CD14-positive monocyte (primary cell): ENCODE measurements around the gene RGS5. TPM values are rescaled to one million over a fixed set of nuclear protein-coding genes. Genes with fewer than 3 reads are reported as not detected.
"Not testable (repeated sequence)": the region's sequence is repeated elsewhere in the genome, so short reads cannot be mapped to it uniquely, and the experiment has no call there.

Experiments used
- DNase-seq, 3 donors: peaks; one replicate each; pipeline ENCODE4 v3.0.0-alpha.2; 2011 to 2022
- H2AFZ ChIP-seq: 2 replicates; pipeline ENCODE4 v1.6.0; 2012; ENCODE audit warnings: mild to moderate bottlenecking, low read depth, low read length, inconsistent platforms; ENCODE audit not compliant: insufficient read depth, poor library complexity, severe bottlenecking
- H3K27ac ChIP-seq, 2 donors: 1 replicate in 1 of 2; 2 replicates in 1 of 2; pipeline ENCODE4 v1.5.1; 2012 to 2013; ENCODE audit warnings: low read length in 2 of 2, control low read depth in 1 of 2, inconsistent platforms in 1 of 2, low read depth in 1 of 2, mild to moderate bottlenecking in 1 of 2
- H3K27me3 ChIP-seq, 2 donors: one replicate each; pipeline versions ENCODE4 v1.6.0 to v1.6.1; 2011 to 2013; ENCODE audit warnings: low read length in 2 of 2; ENCODE audit not compliant: control insufficient read depth in 2 of 2, insufficient read depth in 2 of 2
- H3K36me3 ChIP-seq, 2 donors: replicated peaks in 1 of 2; 1 replicate in 1 of 2; 2 replicates in 1 of 2; pipeline versions ENCODE4 v1.5.1 to v1.6.1; 2012 to 2013; ENCODE audit warnings: low read length in 2 of 2, control low read depth in 1 of 2, inconsistent platforms in 1 of 2, mild to moderate bottlenecking in 1 of 2; ENCODE audit not compliant: insufficient read depth in 2 of 2, control insufficient read depth in 1 of 2
- H3K4me1 ChIP-seq, 2 donors: 1 replicate in 1 of 2; 2 replicates in 1 of 2; pipeline versions ENCODE4 v1.5.1 to v1.6.1; 2012 to 2013; ENCODE audit warnings: low read length in 2 of 2, control low read depth in 1 of 2, inconsistent platforms in 1 of 2, mild to moderate bottlenecking in 1 of 2, moderate library complexity in 1 of 2; ENCODE audit not compliant: insufficient read depth in 2 of 2, control insufficient read depth in 1 of 2
- H3K4me2 ChIP-seq: replicated peaks from 2 replicates; pipeline ENCODE3; 2012; ENCODE audit warnings: low read length, moderate library complexity, mild to moderate bottlenecking; ENCODE audit not compliant: poor library complexity, severe bottlenecking; ENCODE audit errors: extremely low read depth
- H3K4me3 ChIP-seq, 3 experiments: fragments of 200-600 bp in 1 of 3; sonication (generic) in 1 of 3; replicated peaks in 1 of 3; 1 replicate in 2 of 3; 2 replicates in 1 of 3; pipeline ENCODE4 v1.5.1; 2011 to 2013; ENCODE audit warnings: low read length in 3 of 3, mild to moderate bottlenecking in 3 of 3, control low read depth in 2 of 3, low read depth in 2 of 3, inconsistent platforms in 1 of 3, moderate library complexity in 1 of 3
- H3K79me2 ChIP-seq: 2 replicates; pipeline ENCODE4 v1.6.0; 2012; ENCODE audit warnings: mild to moderate bottlenecking, control low read depth, inconsistent platforms, low read length, moderate library complexity; ENCODE audit not compliant: insufficient read depth
- H3K9ac ChIP-seq: 2 replicates; pipeline ENCODE4 v1.6.0; 2017; ENCODE audit warnings: low read length, mild to moderate bottlenecking; ENCODE audit not compliant: insufficient read depth, poor library complexity, severe bottlenecking
- H3K9me3 ChIP-seq, 2 donors: replicated peaks in 1 of 2; 1 replicate in 1 of 2; 2 replicates in 1 of 2; pipeline versions ENCODE4 v1.5.1 to v1.6.1; 2012 to 2013; ENCODE audit warnings: low read length in 2 of 2, control low read depth in 1 of 2; ENCODE audit not compliant: control insufficient read depth in 1 of 2, insufficient read depth in 1 of 2
- H4K20me1 ChIP-seq: 2 replicates; pipeline ENCODE4 v1.6.0; 2012; ENCODE audit warnings: mild to moderate bottlenecking, low read length, control low read depth, moderate library complexity; ENCODE audit not compliant: insufficient read depth
- H3K27ac Mint-ChIP-seq, 7 donors: one replicate each; pipeline ENCODE4 v1.8.0; 2020; ENCODE audit warnings: mild to moderate bottlenecking in 7 of 7, mixed read lengths in 7 of 7, moderate library complexity in 6 of 7, inconsistent platforms in 2 of 7
- H3K27me3 Mint-ChIP-seq, 3 donors: one replicate each; pipeline ENCODE4 v1.8.0; 2021 to 2022; ENCODE audit warnings: low read depth in 3 of 3, mild to moderate bottlenecking in 3 of 3, mixed read lengths in 3 of 3, moderate library complexity in 3 of 3, inconsistent platforms in 1 of 3
- H3K36me3 Mint-ChIP-seq, 2 donors: one replicate each; pipeline ENCODE4 v1.8.0; 2020; ENCODE audit warnings: mixed read lengths in 2 of 2, inconsistent platforms in 1 of 2, mild to moderate bottlenecking in 1 of 2
- H3K4me1 Mint-ChIP-seq: one replicate; pipeline ENCODE4 v1.8.0; 2020; ENCODE audit warnings: mild to moderate bottlenecking, mixed read lengths
- H3K4me3 Mint-ChIP-seq, 2 donors: one replicate each; pipeline ENCODE4 v1.8.0; 2020; ENCODE audit warnings: mild to moderate bottlenecking in 2 of 2, mixed read lengths in 2 of 2, moderate library complexity in 1 of 2
- H3K9me3 Mint-ChIP-seq, 7 donors: one replicate each; pipeline ENCODE4 v1.8.0; 2020 to 2022; ENCODE audit warnings: mixed read lengths in 7 of 7, mild to moderate bottlenecking in 6 of 7, moderate library complexity in 6 of 7, inconsistent platforms in 2 of 7
- CTCF ChIP-seq: fragments of 200-600 bp; IDR thresholded peaks from one replicate; pipeline ENCODE4 v1.8.0; 2022; ENCODE audit warnings: antibody characterized with exemption, mild to moderate bottlenecking
- WGBS: methylation state at CpG from one replicate; pipeline ENCODE4 v1.1.5; 2013; ENCODE audit warnings: missing lambda C conversion rate; ENCODE audit not compliant: insufficient coverage; 5-methylcytosine and 5-hydroxymethylcytosine counted together
- intact Hi-C, 2 donors: fragments of 100-400 bp; cut with micrococcal nuclease; formaldehyde crosslinking; loops; one replicate each; pipeline versions ENCODE4 v1.15.0 to v1.15.1; 2023
- polyA plus RNA-seq, 3 donors: library from polyadenylated mRNA; depleted of rRNA in 1 of 3; unstranded in 2 of 3; stranded (reverse) in 1 of 3; fragments of 300-500 nt in 2 of 3; fragments of >200 nt in 1 of 3; fragmentation: Illumina TruSeq in 2 of 3; gene quantifications; 1 replicate in 2 of 3; 2 replicates in 1 of 3; pipeline ENCODE4 v1.2.3, GENCODE V29; 2012 to 2021

Gene RGS5
- polyA plus RNA-seq, 3 donors, result 0.93 TPM; not detected in 2

GRCh38 chr1:163231385-163231784 is 28.7 kb upstream of the RGS5 start:
- Mint-ChIP-seq H3K27me3 (peaks cover 0 to 3% (median 2%) of the 10 kb centered on the region in 3 donors), H3K4me3 (no peak overlapping the region), H3K9me3 (peaks cover 0 to 6% (median 5%) of the 10 kb centered on the region in 7 donors), H3K4me1 (no peaks in the 10 kb centered on the region), H3K36me3 (no peaks in the 10 kb centered on the region), H3K27ac (no peak overlapping the region)
- WGBS, result 0% methylated on average over 1 of the region's 2 CpGs
- Histone ChIP-seq H3K27ac (no peak overlapping the region), H3K9ac (no peak overlapping the region), H3K79me2 (no peaks in the 10 kb centered on the region), H3K4me2 (no peak overlapping the region), H2AFZ (no peak overlapping the region), H4K20me1 (no peaks in the 10 kb centered on the region), H3K4me1 (no peaks in the 10 kb centered on the region), H3K9me3 (peaks cover 0 to 3% of the 10 kb centered on the region in 2 donors), H3K27me3 (no peaks in the 10 kb centered on the region), H3K36me3 (no peaks in the 10 kb centered on the region), H3K4me3 (no peak overlapping the region)
- intact Hi-C loops, result no loop called here
- DNase-seq, result no peak
- TF ChIP-seq CTCF, result no peak

- 79% methylated on average over 2 of the region's 3 CpGs for WGBS
- no peak for DNase-seq
- no peak for TF ChIP-seq CTCF
- H2AFZ ChIP-seq, result no peak overlapping the region
- H3K4me2 ChIP-seq, result no peak overlapping the region
- intact Hi-C loops, result no loop called here
- H3K79me2 ChIP-seq, result no peaks in the 10 kb centered on the region
- no peaks in the 10 kb centered on the region for H4K20me1 ChIP-seq
- no peaks in the 10 kb centered on the region for H3K4me1 Mint-ChIP-seq
- no peak overlapping the region for H3K27ac ChIP-seq
- no peak overlapping the region for H3K4me3 Mint-ChIP-seq
- H3K27me3 ChIP-seq, result no peaks in the 10 kb centered on the region
- H3K9ac ChIP-seq, result no peak overlapping the region
- no peaks in the 10 kb centered on the region for H3K36me3 ChIP-seq
- no peaks in the 10 kb centered on the region for H3K4me1 ChIP-seq
- peaks cover 0 to 9% (median 4%) of the 10 kb centered on the region in 7 donors for H3K9me3 Mint-ChIP-seq
- no peaks in the 10 kb centered on the region for H3K36me3 Mint-ChIP-seq
- peaks cover 0 to 6% of the 10 kb centered on the region in 2 donors for H3K9me3 ChIP-seq
- peaks cover 0 to 3% (median 2%) of the 10 kb centered on the region in 3 donors for H3K27me3 Mint-ChIP-seq
- H3K4me3 ChIP-seq, result no peak overlapping the region
- H3K27ac Mint-ChIP-seq, result no peak overlapping the region
These were observed 28.1 kb upstream of the RGS5 start for GRCh38 chr1:163230827-163231226.

GRCh38 chr1:163228271-163228670 is 25.6 kb upstream of the RGS5 start:
- H3K36me3 Mint-ChIP-seq, H3K27ac Mint-ChIP-seq: not testable (repeated sequence)
- WGBS, result no CpG with 5 or more reads among the region's 3 CpGs

More at GRCh38 chr1:163228271-163228670, 25.6 kb upstream of the RGS5 start:
- H3K4me3 Mint-ChIP-seq, H3K9me3 ChIP-seq, H3K79me2 ChIP-seq, DNase-seq, H2AFZ ChIP-seq, H3K9ac ChIP-seq, H3K36me3 ChIP-seq, H3K27me3 ChIP-seq, H3K4me2 ChIP-seq, H3K27me3 Mint-ChIP-seq, H3K9me3 Mint-ChIP-seq, H4K20me1 ChIP-seq, H3K4me1 ChIP-seq, intact Hi-C loops, H3K27ac ChIP-seq, H3K4me1 Mint-ChIP-seq, H3K4me3 ChIP-seq: not testable (repeated sequence)
